T-helper 1 cell treated with Interleukin-12 subunit alpha and Interleukin-12 subunit beta and Interleukin-4 antibody, amounts not matched to agents 30 μg/mL and 1 μg/mL, for 36 hours (primary cell): ENCODE results near the gene ZNF710.
"Not testable (repeated sequence)": the region's sequence is repeated elsewhere in the genome, so short reads cannot be mapped to it uniquely, and the experiment has no call there.

Source experiments
- H3K27ac Mint-ChIP-seq: one replicate; pipeline ENCODE4 v1.8.0; 2021; ENCODE audit warnings: mild to moderate bottlenecking, mixed read lengths
- H3K27me3 Mint-ChIP-seq: one replicate; pipeline ENCODE4 v1.8.0; 2021; ENCODE audit warnings: low read depth, mixed read lengths
- H3K36me3 Mint-ChIP-seq: one replicate; pipeline ENCODE4 v1.8.0; 2021; ENCODE audit warnings: low read depth, mixed read lengths
- H3K4me1 Mint-ChIP-seq: one replicate; pipeline ENCODE4 v1.8.0; 2021; ENCODE audit warnings: low read depth, mixed read lengths
- H3K4me3 Mint-ChIP-seq: one replicate; pipeline ENCODE4 v1.8.0; 2021; ENCODE audit warnings: mild to moderate bottlenecking, moderate library complexity, mixed read lengths
- H3K9me3 Mint-ChIP-seq: one replicate; pipeline ENCODE4 v1.8.0; 2021; ENCODE audit warnings: mixed read lengths

ZNF710 gene, protein sequence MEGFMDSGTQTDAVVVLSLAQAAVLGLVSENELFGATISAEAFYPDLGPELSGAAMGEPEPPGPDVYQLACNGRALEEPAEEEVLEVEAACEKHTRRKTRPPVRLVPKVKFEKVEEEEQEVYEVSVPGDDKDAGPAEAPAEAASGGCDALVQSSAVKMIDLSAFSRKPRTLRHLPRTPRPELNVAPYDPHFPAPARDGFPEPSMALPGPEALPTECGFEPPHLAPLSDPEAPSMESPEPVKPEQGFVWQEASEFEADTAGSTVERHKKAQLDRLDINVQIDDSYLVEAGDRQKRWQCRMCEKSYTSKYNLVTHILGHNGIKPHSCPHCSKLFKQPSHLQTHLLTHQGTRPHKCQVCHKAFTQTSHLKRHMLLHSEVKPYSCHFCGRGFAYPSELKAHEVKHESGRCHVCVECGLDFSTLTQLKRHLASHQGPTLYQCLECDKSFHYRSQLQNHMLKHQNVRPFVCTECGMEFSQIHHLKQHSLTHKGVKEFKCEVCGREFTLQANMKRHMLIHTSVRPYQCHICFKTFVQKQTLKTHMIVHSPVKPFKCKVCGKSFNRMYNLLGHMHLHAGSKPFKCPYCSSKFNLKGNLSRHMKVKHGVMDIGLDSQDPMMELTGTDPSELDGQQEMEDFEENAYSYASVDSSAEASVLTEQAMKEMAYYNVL

GRCh38 chr15:90001062-90001682, at the start of gene ZNF710:
Gene ZNF710, plus strand, starts transcription at chr15:90001324. Its CDS starts 65,814 bp downstream, at chr15:90067138.
- Mint-ChIP-seq H3K36me3 (peaks cover 11% of the 10 kb centered on the region), H3K27me3 (peaks cover 11% of the 10 kb centered on the region), H3K4me3 (peak within 1 kb of the TSS; percentile 94), H3K27ac (peak within 1 kb of the TSS; percentile 90), H3K9me3 (no peaks in the 10 kb centered on the region), H3K4me1 (peaks cover 31% of the 10 kb centered on the region)

DNA sequence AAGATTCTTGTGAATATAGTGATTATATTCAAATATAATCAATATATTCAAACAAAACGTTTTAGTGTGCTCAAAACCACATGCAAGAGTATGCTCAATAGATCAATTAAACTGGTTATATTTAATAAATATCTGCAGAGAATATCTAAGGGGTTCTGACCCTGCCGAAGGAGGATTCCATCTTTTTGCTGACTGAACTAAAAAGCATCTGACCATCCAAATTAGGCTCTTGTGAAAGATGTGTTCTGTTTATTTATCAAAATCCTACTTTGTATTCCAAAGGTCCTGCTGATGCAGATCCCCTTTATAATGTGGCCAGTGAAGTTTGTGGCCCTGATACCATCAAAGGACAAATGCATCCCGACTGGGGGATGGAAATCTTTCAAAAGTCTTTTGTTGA, 46.6 kb upstream of the ZNF710 start:
- Mint-ChIP-seq H3K4me1 (no peaks in the 10 kb centered on the region), H3K27ac (no peak overlapping the region), H3K4me3 (no peak overlapping the region), H3K36me3 (no peaks in the 10 kb centered on the region), H3K27me3 (peaks cover 16% of the 10 kb centered on the region), H3K9me3 (no peaks in the 10 kb centered on the region)

DNA sequence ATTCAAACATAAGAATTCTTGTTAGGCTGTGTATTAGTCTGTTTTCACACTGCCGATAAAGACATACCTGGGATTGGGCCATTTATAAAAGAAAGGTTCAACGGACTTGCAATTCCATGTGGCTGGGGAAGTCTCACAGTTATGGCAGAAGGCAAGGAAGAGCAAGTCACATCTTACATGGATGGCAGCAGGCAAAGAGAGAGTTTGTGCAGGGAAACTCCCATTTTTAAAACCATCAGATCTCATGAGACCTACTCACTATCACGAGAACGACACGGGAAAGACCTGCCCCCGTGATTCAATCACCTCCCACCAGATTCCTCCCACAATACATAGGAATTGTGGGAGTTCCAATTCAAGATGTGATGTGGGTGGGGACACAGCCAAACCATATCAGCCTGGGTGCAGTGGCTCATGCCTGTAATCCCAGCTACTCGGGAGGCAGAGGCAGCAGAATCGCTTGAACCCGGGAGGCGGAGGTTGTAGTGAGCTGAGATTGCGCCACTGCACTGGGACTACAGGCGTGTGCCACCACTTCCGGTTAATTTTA, 45.6 kb upstream of the ZNF710 start:
- not testable (repeated sequence) for H3K4me1 Mint-ChIP-seq, H3K4me3 Mint-ChIP-seq, H3K36me3 Mint-ChIP-seq, H3K27ac Mint-ChIP-seq, H3K9me3 Mint-ChIP-seq
- H3K27me3 Mint-ChIP-seq: peaks cover 16% of the 10 kb centered on the region

DNA sequence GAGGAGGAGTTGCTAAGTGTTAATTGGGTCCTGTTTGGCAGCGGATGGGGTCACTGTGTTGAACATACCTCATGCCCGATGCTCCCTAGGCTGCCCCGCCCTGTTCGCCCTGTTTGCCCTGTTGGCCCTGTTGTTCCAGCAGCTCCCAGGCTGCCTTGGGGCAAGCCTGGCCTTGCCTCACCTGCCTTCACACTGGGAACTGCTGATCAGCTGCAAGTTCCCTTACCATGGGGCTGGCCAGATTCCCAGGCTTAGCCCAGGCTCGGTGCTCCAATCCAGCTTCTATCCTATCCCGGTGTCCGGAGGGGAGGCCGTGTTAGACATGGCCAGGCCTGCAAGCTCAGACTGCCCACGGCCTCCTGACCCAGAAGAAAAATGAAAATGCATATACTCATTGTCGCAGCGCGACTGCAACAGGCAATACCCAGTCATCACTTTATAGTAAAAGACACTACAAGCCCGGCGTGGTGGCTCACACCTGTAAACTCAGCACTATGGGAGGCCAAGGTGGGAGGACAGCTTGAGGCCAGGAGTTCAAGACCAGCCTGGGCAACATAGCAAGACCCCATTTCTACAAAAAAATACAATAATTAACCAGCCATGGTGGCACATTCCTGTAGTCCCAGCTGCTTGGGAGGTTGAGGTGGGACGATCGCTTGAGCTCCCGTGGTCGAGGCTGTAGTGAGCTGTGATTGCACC, 42.9 kb upstream of the ZNF710 start:
- Mint-ChIP-seq H3K27ac (no peak overlapping the region), H3K36me3 (no peaks in the 10 kb centered on the region), H3K27me3 (peaks cover 16% of the 10 kb centered on the region), H3K4me3 (no peak overlapping the region), H3K9me3 (no peaks in the 10 kb centered on the region), H3K4me1 (no peaks in the 10 kb centered on the region)

DNA sequence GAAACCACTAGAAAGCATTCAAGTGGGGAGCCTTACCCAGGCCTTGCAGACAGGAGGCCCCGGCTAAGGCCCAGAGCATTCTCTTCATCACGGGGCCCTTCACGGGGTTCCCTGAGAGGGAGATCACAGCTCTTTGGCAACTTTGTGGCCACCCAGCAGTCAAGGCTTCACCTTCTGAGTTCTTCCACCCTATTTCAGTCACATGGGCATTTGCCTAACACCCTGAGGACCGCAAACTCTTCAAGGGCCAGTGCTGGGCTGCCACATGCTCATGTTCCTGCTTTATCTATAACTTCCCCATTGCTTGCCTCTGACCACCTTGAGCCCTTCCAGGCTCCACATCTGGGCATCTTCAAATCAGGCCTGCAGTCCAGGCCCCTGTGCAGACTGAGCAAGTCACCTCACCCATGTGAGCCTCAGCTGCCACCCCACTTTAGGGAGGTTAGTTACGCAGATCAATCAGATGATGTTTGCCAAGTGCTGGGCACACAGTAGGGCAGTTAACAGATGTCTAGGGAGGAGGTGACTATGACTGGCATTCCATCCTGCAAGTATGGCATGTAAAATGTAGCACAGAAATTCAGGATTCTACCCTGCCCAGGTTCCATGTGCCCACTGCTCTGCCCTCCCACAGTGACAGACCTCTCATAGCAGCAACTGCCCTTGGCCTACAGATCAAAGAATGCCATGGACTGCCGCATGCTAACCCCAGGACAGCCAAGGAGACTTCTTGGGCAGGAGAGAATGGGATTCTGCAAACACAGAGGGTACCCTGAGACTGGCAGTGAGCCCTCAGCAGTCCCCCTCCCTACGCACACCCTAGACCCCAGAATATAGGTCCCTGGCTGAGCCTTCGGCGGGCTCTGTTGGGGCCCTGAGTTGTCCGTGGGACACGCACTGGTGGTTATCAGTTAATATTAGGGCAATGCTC, 37.6 kb upstream of the ZNF710 start:
- Mint-ChIP-seq H3K27me3 (no peaks in the 10 kb centered on the region), H3K27ac (no peak overlapping the region), H3K4me1 (no peaks in the 10 kb centered on the region), H3K36me3 (no peaks in the 10 kb centered on the region), H3K4me3 (no peak overlapping the region), H3K9me3 (no peaks in the 10 kb centered on the region)

- H3K27ac Mint-ChIP-seq: no peak overlapping the region
- H3K4me1 Mint-ChIP-seq: no peaks in the 10 kb centered on the region
- H3K36me3 Mint-ChIP-seq: no peaks in the 10 kb centered on the region
- no peaks in the 10 kb centered on the region for H3K27me3 Mint-ChIP-seq
- no peaks in the 10 kb centered on the region for H3K9me3 Mint-ChIP-seq
- H3K4me3 Mint-ChIP-seq: no peak overlapping the region
Observed at GRCh38 chr15:89964232-89964954, 36.7 kb upstream of the ZNF710 start.

- Mint-ChIP-seq H3K36me3 (no peaks in the 10 kb centered on the region), H3K4me3 (no peak overlapping the region), H3K27me3 (no peaks in the 10 kb centered on the region), H3K4me1 (no peaks in the 10 kb centered on the region), H3K9me3 (no peaks in the 10 kb centered on the region), H3K27ac (no peak overlapping the region)
Observed at GRCh38 chr15:89967881-89968280, 33.2 kb upstream of the ZNF710 start.

- peaks cover 3% of the 10 kb centered on the region for H3K9me3 Mint-ChIP-seq
- peaks cover 2% of the 10 kb centered on the region for H3K4me1 Mint-ChIP-seq
- no peaks in the 10 kb centered on the region for H3K36me3 Mint-ChIP-seq
- H3K27me3 Mint-ChIP-seq: no peaks in the 10 kb centered on the region
- H3K4me3 Mint-ChIP-seq: no peak overlapping the region
- H3K27ac Mint-ChIP-seq: no peak overlapping the region
Observed at GRCh38 chr15:89971592-89971997, 29.5 kb upstream of the ZNF710 start.

DNA sequence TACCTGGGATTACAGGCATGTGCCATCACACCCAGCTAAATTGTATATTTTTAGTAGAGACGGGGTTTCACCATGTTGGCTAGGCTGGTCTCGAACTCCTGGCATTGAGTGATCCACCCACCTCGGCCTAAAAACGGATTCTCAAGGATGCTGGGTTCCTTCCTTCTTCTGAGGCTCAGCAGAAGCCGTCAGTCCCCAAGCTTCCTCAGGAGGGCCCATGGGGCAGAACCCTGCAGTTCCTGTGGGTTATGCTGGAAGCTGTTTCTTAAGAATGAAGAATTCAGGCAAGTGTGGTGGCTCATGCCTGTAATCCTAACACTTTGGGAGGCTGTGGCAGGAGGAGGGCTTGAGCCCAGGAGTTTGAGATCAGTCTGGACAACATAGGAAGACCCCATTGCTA, 29.0 kb upstream of the ZNF710 start:
- H3K27ac Mint-ChIP-seq: no peak overlapping the region
- no peaks in the 10 kb centered on the region for H3K27me3 Mint-ChIP-seq
- no peaks in the 10 kb centered on the region for H3K36me3 Mint-ChIP-seq
- H3K4me3 Mint-ChIP-seq: no peak overlapping the region
- peaks cover 3% of the 10 kb centered on the region for H3K9me3 Mint-ChIP-seq
- peaks cover 2% of the 10 kb centered on the region for H3K4me1 Mint-ChIP-seq

DNA sequence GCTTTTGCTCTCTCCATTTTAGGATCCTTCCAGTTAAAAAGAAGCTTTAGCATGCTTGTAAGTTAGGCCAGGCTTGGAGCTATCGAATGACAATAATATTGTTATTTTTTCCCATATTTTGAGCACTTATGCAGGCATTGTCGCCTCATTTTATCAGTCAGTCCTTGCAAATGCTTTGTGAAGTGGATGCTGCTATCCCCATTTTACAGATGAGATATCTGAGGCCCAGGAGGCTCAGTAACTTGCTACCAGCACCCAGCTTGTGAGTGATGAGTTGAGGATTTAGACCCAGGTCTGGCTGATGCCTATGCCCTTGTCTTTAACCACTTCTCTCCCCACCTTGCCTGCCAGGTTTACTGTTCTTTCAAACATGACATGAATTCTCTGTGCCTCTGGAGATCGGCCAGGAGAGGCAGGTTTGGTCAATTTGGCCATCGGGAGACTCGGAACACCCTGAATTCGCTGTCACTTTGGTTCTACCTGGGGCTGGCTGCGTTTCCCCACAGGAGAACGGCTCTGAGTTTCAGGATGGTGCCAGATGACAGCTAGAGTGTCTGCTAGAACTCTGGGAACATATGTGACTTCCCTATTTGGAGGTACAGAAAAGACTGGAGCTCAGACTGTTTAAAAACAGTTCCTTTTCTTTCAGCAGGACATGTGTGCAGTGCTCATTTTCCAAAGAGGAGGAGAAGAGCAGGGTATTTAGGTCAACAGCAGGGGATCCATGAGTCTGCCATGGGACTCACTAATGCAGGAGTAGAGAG, 25.5 kb upstream of the ZNF710 start:
- Mint-ChIP-seq H3K27ac (no peak overlapping the region), H3K4me1 (peaks cover 2% of the 10 kb centered on the region), H3K36me3 (no peaks in the 10 kb centered on the region), H3K4me3 (no peak overlapping the region), H3K9me3 (peaks cover 3% of the 10 kb centered on the region), H3K27me3 (peaks cover 4% of the 10 kb centered on the region)

GRCh38 chr15:89976246-89976600, 24.9 kb upstream of the ZNF710 start:
- Mint-ChIP-seq H3K9me3 (peaks cover 3% of the 10 kb centered on the region), H3K4me3 (no peak overlapping the region), H3K36me3 (no peaks in the 10 kb centered on the region), H3K27me3 (peaks cover 4% of the 10 kb centered on the region), H3K4me1 (peaks cover 2% of the 10 kb centered on the region), H3K27ac (no peak overlapping the region)

DNA sequence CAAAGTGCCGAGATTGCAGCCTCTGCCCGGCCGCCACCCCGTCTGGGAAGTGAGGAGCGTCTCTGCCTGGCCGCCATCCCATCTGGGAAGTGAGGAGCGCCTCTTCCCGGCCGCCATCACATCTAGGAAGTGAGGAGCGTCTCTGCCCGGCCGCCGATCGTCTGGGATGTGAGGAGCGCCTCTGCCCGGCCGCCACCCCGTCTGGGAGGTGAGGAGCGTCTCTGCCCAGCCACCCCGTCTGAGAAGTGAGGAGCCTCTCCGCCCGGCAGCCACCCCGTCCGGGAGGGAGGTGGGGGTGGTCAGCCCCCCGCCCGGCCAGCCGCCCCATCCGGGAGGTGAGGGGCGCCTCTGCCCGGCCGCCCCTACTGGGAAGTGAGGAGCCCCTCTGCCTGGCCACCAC, 23.3 kb upstream of the ZNF710 start:
- H3K4me1 Mint-ChIP-seq, H3K9me3 Mint-ChIP-seq, H3K27me3 Mint-ChIP-seq, H3K4me3 Mint-ChIP-seq, H3K36me3 Mint-ChIP-seq, H3K27ac Mint-ChIP-seq: not testable (repeated sequence)

DNA sequence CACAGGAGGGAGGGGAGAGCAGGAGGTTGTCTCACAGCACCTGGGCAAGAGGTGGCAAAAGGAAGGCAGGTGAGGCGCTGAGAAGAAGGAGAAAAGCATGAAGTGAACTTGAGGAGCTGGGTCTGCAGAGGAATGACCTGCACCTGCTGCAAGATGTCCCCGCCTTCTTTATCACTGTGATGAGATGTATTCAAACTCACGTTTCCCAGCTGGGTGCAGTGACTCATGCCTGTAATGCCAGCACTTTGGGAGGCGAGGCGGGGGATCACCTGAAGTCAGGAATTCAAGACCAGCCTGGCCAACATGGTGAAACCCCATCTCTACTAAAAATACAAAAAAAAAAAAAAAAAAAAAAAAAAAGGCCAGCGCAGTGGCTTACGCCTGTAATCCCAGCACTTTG, 22.2 kb upstream of the ZNF710 start:
- Mint-ChIP-seq H3K4me1 (peaks cover 2% of the 10 kb centered on the region), H3K36me3 (no peaks in the 10 kb centered on the region), H3K9me3 (peaks cover 4% of the 10 kb centered on the region), H3K27ac (no peak overlapping the region), H3K4me3 (no peak overlapping the region), H3K27me3 (peaks cover 15% of the 10 kb centered on the region)
